ENCODE results near the gene FRMD5.

Gene FRMD5

GRCh38 chr15:44219073-44219472 lies 24.0 kb upstream of the FRMD5 start:
- in situ Hi-C loops (cut with MboI; ENCODE audit: low pct_unique_long_range_greater_than_20kb, low sequenced_read_pairs, unreplicated experiment) = no loop called here
- no peak for DNase-seq (ENCODE audit: low spot score)

GRCh38 chr15:44216958-44217357 lies 21.9 kb upstream of the FRMD5 start:
- DNase-seq (ENCODE audit: low spot score) = no peak
- no peak for TF ChIP-seq CTCF (IDR thresholded peaks at IDR 0.05; ENCODE audit: extremely low read depth, insufficient read depth, missing control alignments)
- in situ Hi-C loops (cut with MboI; ENCODE audit: low pct_unique_long_range_greater_than_20kb, low sequenced_read_pairs, unreplicated experiment) = no loop called here

More at GRCh38 chr15:44219073-44219472, 24.0 kb upstream of the FRMD5 start:
- no peak for TF ChIP-seq CTCF (IDR thresholded peaks at IDR 0.05; ENCODE audit: extremely low read depth, insufficient read depth, missing control alignments)

GRCh38 chr15:44215594-44215993 lies 20.5 kb upstream of the FRMD5 start:
- no peak for DNase-seq (ENCODE audit: low spot score)
- in situ Hi-C loops (cut with MboI; ENCODE audit: low pct_unique_long_range_greater_than_20kb, low sequenced_read_pairs, unreplicated experiment) = no loop called here

GRCh38 chr15:44208956-44209355 lies 13.9 kb upstream of the FRMD5 start:
- in situ Hi-C loops (cut with MboI; ENCODE audit: low pct_unique_long_range_greater_than_20kb, low sequenced_read_pairs, unreplicated experiment) = no loop called here
- no peak for TF ChIP-seq CTCF (IDR thresholded peaks at IDR 0.05; ENCODE audit: extremely low read depth, insufficient read depth, missing control alignments)
- no peak for DNase-seq (ENCODE audit: low spot score)

More at GRCh38 chr15:44215594-44215993, 20.5 kb upstream of the FRMD5 start:
- no peak for TF ChIP-seq CTCF (IDR thresholded peaks at IDR 0.05; ENCODE audit: extremely low read depth, insufficient read depth, missing control alignments)

- no peak for TF ChIP-seq CTCF (IDR thresholded peaks at IDR 0.05; ENCODE audit: extremely low read depth, insufficient read depth, missing control alignments)
- no peak for DNase-seq (ENCODE audit: low spot score)
- in situ Hi-C loops (cut with MboI; ENCODE audit: low pct_unique_long_range_greater_than_20kb, low sequenced_read_pairs, unreplicated experiment) = no loop called here
Observed at GRCh38 chr15:44207643-44208042, 12.6 kb upstream of the FRMD5 start.

GRCh38 chr15:44199393-44199792 lies 4.3 kb upstream of the FRMD5 start:
- in situ Hi-C loops (cut with MboI; ENCODE audit: low pct_unique_long_range_greater_than_20kb, low sequenced_read_pairs, unreplicated experiment) = no loop called here
- DNase-seq (ENCODE audit: low spot score) = no peak
- no peak for TF ChIP-seq CTCF (IDR thresholded peaks at IDR 0.05; ENCODE audit: extremely low read depth, insufficient read depth, missing control alignments)
